Large intestine (tissue), 3 donors: Measurements from ENCODE around the gene MAPK13. TPM values are rescaled to one million over a fixed set of nuclear protein-coding genes. Genes with fewer than 3 reads are reported as not detected.
"Not testable (repeated sequence)": the region's sequence is repeated elsewhere in the genome, so short reads cannot be mapped to it uniquely, and the experiment has no call there.

Source experiments
- DNase-seq, 2 donors: peaks; one replicate each; pipeline versions ENCODE4 v3.0.0 to v3.0.0-alpha.2; 2013
- H3K27ac ChIP-seq: one replicate; pipeline ENCODE4 v1.5.1; 2013; ENCODE audit warnings: low read length
- H3K27me3 ChIP-seq: 2 replicates; pipeline ENCODE4 v1.6.1; 2013; ENCODE audit warnings: low read length; ENCODE audit not compliant: control insufficient read depth, insufficient read depth
- H3K36me3 ChIP-seq: 2 replicates; pipeline ENCODE4 v1.6.1; 2013; ENCODE audit warnings: low read length; ENCODE audit not compliant: control insufficient read depth, insufficient read depth
- H3K4me1 ChIP-seq: one replicate; pipeline ENCODE4 v1.6.1; 2013; ENCODE audit warnings: low read length; ENCODE audit not compliant: control insufficient read depth, insufficient read depth
- H3K4me3 ChIP-seq: one replicate; pipeline ENCODE4 v1.5.1; 2013; ENCODE audit warnings: low read length
- H3K9me3 ChIP-seq: one replicate; pipeline ENCODE4 v1.6.1; 2013; ENCODE audit warnings: mild to moderate bottlenecking, low read depth, low read length, moderate library complexity; ENCODE audit not compliant: control insufficient read depth
- WGBS: methylation state at CpG from one replicate; pipeline ENCODE4 v1.1.5; 2013; ENCODE audit warnings: low lambda C conversion rate; ENCODE audit not compliant: insufficient coverage; 5-methylcytosine and 5-hydroxymethylcytosine counted together
- polyA plus RNA-seq: library from polyadenylated mRNA; unstranded; fragments of 120-200 nt; gene quantifications from one replicate; pipeline ENCODE4 v1.2.1, GENCODE V29; 2013

The MAPK13 gene
- polyA plus RNA-seq, 1 donor, result 147 TPM

DNA sequence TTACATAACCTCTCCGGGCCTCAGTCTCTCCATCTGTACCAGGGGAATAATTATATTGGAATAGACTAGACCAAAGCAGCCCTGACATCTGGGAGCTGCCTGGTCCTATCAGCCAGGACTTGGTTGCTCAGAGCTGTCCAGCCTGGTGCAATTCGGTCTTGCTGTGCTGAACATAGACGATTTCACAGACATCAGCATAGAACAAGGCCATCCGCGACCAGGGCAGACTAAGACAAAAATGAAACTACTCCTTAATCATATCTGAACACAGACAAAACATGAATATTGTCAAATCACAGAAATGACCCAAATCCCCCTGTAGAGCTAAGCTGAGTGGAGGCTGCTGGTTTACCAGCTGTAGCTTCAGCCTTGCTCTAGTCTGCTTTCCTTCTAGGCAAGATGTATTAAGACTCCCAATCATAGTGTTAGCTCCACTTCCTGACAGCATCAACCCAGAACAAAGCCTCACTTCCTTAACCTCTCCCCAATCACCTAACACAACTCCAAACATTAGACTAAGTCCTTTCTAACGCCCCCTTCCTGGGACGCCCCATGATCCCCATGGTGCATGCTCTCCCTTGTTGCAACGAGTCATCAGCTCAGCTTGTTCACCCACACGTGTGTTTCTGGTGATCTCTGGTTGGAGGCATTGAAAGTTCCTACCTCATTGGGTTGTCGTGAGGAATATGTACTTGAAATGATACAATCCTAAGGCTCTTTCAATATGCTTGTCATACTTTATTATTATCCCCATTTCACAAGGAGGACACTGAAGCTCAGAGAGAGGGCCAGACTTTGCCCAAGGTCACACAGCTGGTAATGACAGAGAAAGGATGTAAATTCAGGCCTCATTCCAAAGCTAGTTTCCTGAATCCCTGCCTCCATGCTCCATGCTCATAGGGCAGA is 3.5 kb upstream of the MAPK13 start:
- no peaks in the 10 kb centered on the region for H3K36me3 ChIP-seq
- DNase-seq, result no peak
- H3K4me1 ChIP-seq, result peaks cover 24% of the 10 kb centered on the region
- H3K4me3 ChIP-seq, result no peak overlapping the region
- H3K27ac ChIP-seq, result no peak overlapping the region
- no peaks in the 10 kb centered on the region for H3K9me3 ChIP-seq
- WGBS, result no CpG with 5 or more reads among the region's 10 CpGs
- no peaks in the 10 kb centered on the region for H3K27me3 ChIP-seq

DNA sequence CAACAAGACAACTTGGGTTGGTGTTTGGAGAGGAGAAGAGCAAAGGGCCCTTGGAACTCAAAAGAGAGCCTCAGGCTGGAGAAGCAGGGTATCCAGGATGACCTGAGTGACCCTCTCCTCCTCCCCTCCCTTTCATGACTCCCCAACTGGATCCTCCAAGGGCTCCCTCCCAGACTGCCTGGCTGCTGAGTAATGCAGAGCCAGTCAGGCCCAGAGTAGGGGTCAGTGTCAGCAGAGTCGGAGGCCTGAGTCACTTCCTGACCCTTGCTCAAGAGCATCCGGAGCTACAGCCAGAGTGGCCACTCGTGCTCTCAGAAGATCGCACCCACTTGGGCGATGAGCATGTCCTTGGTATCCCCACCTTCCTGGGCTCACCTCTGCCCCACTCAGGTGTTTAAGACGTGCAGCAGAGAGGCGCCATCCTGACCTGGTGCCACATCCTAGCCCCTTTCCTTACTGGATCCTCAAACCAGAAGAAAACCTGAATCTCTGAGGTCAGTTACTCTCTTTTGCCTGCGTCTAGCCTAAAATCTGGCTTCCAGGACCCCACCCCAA is 2.8 kb upstream of the MAPK13 start:
- no peak for DNase-seq
- Histone ChIP-seq H3K4me3 (no peak overlapping the region), H3K27ac (no peak overlapping the region), H3K36me3 (peaks cover 5% of the 10 kb centered on the region), H3K27me3 (no peaks in the 10 kb centered on the region), H3K4me1 (peaks cover 24% of the 10 kb centered on the region), H3K9me3 (no peaks in the 10 kb centered on the region)
- 100% methylated on average over 1 of the region's 8 CpGs for WGBS

DNA sequence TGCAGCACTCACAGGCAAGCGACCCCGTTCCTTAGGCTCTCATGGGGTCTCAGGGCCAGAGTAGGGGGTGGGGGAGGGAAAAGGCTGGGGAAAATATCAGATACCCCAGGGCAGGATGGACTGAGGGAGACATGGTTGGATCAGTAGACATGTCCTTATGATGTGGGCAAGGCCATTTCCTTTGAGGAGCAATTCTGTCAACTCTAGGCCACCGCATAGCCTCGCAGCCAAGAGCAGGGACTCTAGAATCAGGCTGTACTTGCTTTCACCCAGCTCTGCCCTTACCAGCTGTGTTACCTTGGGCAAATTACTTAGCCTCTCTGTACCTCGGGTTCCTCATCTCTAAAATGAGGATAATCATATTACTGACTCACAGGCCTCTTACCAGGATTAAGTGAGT is 2.2 kb upstream of the MAPK13 start:
- 100% methylated on average over 1 of the region's 5 CpGs for WGBS
- peaks cover 28% of the 10 kb centered on the region for H3K4me1 ChIP-seq
- H3K27me3 ChIP-seq, result no peaks in the 10 kb centered on the region
- H3K4me3 ChIP-seq, result no peak overlapping the region
- H3K36me3 ChIP-seq, result peaks cover 10% of the 10 kb centered on the region
- H3K9me3 ChIP-seq, result no peaks in the 10 kb centered on the region
- no peak for DNase-seq
- no peak overlapping the region for H3K27ac ChIP-seq

DNA sequence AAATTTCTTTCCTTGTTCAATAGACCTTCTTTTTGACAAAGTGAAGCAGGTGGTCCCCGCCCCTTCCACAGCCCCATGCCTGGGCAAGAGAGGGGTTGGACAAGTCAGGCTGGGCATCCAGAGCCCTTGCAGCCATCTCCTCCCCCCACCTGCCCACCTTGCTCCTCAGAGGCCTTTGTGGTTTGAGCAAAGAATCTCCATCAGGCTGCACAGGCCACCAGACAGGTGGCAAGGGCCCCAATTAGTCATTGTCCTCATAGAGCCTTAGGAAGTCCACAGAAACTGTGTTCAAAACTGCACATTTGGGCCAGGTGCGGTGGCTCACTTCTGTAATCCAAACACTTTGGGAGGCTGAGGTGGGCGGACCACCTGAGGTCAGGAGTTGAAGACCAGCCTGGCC is 1.5 kb upstream of the MAPK13 start:
- no peak for DNase-seq
- no CpG with 5 or more reads among the region's 3 CpGs for WGBS
- Histone ChIP-seq H3K9me3 (no peaks in the 10 kb centered on the region), H3K4me3 (no peak overlapping the region), H3K27ac (no peak overlapping the region), H3K27me3 (no peaks in the 10 kb centered on the region), H3K4me1 (peaks cover 31% of the 10 kb centered on the region), H3K36me3 (peaks cover 14% of the 10 kb centered on the region)

DNA sequence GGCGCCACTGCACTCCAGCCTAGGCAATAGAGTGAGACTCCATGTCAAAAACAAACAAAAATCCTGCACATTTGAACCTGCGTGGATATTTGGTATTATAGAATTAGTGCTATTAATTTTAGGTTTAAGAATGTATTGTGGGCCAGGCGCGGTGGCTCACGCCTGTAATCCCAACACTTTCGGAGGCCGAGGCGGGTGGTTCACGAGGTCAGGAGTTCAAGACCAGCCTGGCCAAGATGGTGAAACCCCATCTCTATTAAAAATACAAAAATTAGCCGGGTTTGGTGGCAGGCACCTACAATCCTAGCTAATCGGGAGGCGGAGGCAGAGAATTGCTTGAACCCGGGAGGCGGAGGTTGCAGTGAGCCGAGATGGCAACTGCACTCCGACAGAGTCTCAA is 979 bp upstream of the MAPK13 start:
- H3K36me3 ChIP-seq, result peaks cover 20% of the 10 kb centered on the region
- DNase-seq, H3K4me3 ChIP-seq, H3K27me3 ChIP-seq, H3K9me3 ChIP-seq: not testable (repeated sequence)
- H3K4me1 ChIP-seq, result peaks cover 31% of the 10 kb centered on the region
- 100% methylated on average over 1 of the region's 16 CpGs for WGBS
- H3K27ac ChIP-seq, result peak overlapping the region; percentile 97

DNA sequence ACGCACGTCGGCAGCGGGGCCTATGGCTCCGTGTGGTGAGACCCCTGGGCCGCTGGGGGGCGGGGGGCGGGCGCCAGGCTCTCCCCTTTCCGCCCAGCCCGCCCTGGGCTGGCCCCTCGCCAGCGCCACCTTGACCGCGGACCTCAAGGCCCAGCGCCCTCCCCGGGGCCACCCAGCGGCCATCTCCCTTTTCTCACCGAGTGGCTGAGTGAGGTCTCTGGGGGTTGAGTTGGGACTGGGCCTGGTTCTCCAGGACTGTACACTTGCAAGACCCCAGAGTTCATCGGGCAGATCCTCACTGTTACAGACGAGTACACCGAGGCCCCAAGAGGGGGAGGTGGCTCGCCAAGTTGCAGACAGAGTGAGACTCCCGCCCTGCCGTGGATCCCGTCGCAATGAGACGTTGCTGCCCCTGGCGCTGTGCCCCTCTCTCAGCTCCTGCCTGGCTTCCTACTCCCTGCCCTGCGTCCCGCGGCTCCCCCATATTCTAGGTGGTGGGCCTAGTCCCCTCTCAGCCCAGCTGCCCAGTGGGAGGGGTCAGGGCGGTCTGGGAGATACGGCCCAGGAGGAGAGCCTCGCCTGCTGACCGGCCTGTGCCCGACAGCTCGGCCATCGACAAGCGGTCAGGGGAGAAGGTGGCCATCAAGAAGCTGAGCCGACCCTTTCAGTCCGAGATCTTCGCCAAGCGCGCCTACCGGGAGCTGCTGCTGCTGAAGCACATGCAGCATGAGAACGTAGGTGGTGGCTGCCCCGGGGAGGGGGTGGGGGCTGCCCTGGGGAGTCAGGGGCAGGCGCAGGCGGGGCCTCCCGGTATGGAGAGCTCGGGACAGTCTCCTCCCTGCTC is 576 bp downstream of the MAPK13 start:
- Histone ChIP-seq H3K36me3 (peaks cover 35% of the 10 kb centered on the region), H3K27me3 (no peaks in the 10 kb centered on the region), H3K27ac (peak overlapping the region; percentile 99), H3K9me3 (no peaks in the 10 kb centered on the region), H3K4me1 (peaks cover 36% of the 10 kb centered on the region), H3K4me3 (peak overlapping the region; percentile 66)
- no CpG with 5 or more reads among the region's 52 CpGs for WGBS
- DNase-seq, result peak in 1 of 2 donors; percentile 76

DNA sequence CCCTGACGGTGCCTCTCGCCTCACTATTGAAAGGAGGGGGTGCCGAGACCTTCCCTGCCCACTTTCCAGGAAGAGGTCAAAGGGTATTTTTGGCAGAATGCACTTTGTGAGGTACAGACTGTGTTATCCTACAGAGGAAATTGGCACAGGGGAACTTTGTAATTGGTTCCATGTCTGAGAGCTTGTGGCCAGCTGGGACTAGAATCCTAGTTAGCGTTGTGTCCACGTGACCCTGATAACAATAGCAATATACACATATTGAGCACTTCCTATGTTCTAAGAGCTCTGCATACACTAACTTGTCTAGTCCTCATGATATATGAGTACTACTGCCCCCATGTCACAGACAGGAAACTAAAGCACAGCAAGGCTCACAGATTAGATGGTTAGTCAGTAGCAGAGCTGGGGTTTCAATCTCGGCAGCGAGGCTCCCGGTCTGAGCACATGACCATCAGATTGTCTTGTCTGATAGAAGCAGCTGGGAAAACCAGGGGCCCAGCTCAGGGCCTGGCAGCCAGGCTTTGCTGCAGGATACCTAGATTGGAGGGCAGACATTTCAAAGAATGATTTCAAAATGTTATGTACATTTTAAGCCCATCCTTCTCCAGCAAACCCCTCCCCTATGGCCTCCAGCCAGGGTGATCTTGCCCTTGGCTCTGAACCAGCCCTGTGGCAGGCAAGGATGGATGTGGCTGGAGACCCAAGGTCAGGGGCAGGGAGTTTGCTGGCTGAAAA is 1.4 kb downstream of the MAPK13 start:
- DNase-seq, result peak; percentile 93 to 98
- WGBS, result no CpG with 5 or more reads among the region's 8 CpGs
- Histone ChIP-seq H3K36me3 (peaks cover 43% of the 10 kb centered on the region), H3K9me3 (no peaks in the 10 kb centered on the region), H3K4me1 (peaks cover 36% of the 10 kb centered on the region), H3K4me3 (peak overlapping the region; percentile 66), H3K27ac (peak overlapping the region; percentile 99), H3K27me3 (no peaks in the 10 kb centered on the region)

DNA sequence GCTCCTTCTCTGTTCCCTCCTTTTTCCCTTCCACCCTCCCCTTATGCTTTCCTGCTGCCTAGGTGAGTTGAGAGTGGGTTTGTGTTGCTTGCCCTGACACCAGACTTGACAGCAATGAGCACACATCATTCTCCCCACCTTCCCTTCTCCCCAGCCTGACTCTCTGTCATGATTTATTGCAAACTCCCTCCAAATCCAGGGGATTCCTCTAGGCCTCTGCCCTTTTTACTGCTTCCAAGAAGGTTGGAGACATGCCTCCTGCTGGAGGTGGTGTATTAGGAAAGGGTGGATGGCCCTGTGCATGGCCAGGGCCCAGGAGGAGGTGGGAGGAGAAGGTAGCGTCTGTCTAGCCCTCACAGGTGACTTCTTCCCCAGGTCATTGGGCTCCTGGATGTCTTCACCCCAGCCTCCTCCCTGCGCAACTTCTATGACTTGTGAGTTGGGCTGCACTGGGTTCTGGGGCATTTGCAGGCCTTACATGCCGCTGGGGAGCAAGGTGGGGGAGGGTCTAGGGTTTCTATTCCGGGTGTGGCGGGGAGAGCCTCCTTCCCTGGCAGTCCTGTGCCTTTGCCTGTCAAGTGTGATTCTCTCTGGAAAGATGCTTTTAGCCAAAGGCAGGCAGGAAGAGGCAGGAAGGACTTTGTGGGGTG is 2.1 kb downstream of the MAPK13 start:
- peak overlapping the region; percentile 99 for H3K27ac ChIP-seq

DNA sequence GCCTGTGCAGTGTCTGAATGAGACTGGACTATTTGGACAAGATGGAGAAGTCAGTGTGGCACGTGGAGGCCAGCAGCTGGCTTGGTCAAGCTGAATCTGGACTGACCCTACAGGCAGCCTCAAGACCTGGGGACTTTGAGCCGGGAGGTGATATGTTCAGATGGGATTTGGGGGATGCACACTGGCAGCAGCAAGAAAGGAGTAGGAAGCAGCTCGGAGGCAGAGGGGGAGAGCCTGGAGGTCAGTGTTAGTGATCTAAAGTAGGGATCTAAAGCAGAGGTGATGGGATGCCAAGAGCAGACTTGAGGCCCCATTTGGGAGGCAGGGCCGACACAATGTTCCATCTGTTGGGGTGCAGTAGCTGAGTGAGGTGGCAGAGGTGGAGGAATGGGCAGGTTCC is 2.8 kb downstream of the MAPK13 start:
- WGBS, result 60% methylated on average over 1 of the region's 4 CpGs
- peaks cover 36% of the 10 kb centered on the region for H3K4me1 ChIP-seq
- no peak for DNase-seq
- peaks cover 50% of the 10 kb centered on the region for H3K36me3 ChIP-seq
- H3K27ac ChIP-seq, result peak overlapping the region; percentile 99
- H3K4me3 ChIP-seq, result peak overlapping the region; percentile 66
- no peaks in the 10 kb centered on the region for H3K9me3 ChIP-seq
- H3K27me3 ChIP-seq, result no peaks in the 10 kb centered on the region

More for the DNA sequence above, 2.1 kb downstream of the MAPK13 start:
- Histone ChIP-seq H3K9me3 (no peaks in the 10 kb centered on the region), H3K4me3 (peak overlapping the region; percentile 66), H3K36me3 (peaks cover 46% of the 10 kb centered on the region), H3K27me3 (no peaks in the 10 kb centered on the region), H3K4me1 (peaks cover 36% of the 10 kb centered on the region)
- DNase-seq, result no peak
- no CpG with 5 or more reads among the region's 5 CpGs for WGBS
